HG03439 (cell line): ENCODE measurements around the gene GPR107.

Experiments used
- ATAC-seq: cut with Tn5 transposase; IDR thresholded peaks from one replicate; pipeline ENCODE4 v1.9.1; 2021; ENCODE audit warnings: mild to moderate bottlenecking, moderate library complexity; ENCODE audit not compliant: unreplicated experiment

Gene GPR107

GRCh38 chr9:130107234-130107861, 53.6 kb downstream of the GPR107 start:
- no peak for ATAC-seq

GRCh38 chr9:130107955-130108354, 54.2 kb downstream of the GPR107 start:
- no peak for ATAC-seq

- ATAC-seq = no peak
Observed at GRCh38 chr9:130110166-130110565, 56.5 kb downstream of the GPR107 start.

GRCh38 chr9:130110596-130111021, 56.9 kb downstream of the GPR107 start:
- ATAC-seq = no peak

GRCh38 chr9:130111786-130112537, 58.3 kb downstream of the GPR107 start:
- no peak for ATAC-seq

GRCh38 chr9:130112538-130113151, 58.9 kb downstream of the GPR107 start:
- no peak for ATAC-seq

GRCh38 chr9:130114741-130115140, 61.0 kb downstream of the GPR107 start:
- no peak for ATAC-seq

GRCh38 chr9:130116346-130116745, 62.6 kb downstream of the GPR107 start:
- ATAC-seq = no peak

- ATAC-seq = no peak
Observed at GRCh38 chr9:130117376-130117775, 63.7 kb downstream of the GPR107 start.

- no peak for ATAC-seq
Observed at GRCh38 chr9:130117816-130118632, 64.3 kb downstream of the GPR107 start.

GRCh38 chr9:130118841-130119518, 65.3 kb downstream of the GPR107 start:
- no peak for ATAC-seq

- no peak for ATAC-seq
Observed at GRCh38 chr9:130119519-130120298, 66.0 kb downstream of the GPR107 start.

GRCh38 chr9:130120299-130120587, 66.5 kb downstream of the GPR107 start:
- ATAC-seq = no peak

GRCh38 chr9:130120832-130121231, 67.1 kb downstream of the GPR107 start:
- no peak for ATAC-seq

GRCh38 chr9:130122456-130122855, 68.8 kb downstream of the GPR107 start:
- ATAC-seq = no peak

- ATAC-seq = no peak
Observed at GRCh38 chr9:130124085-130124860, 70.6 kb downstream of the GPR107 start.

GRCh38 chr9:130126721-130127433, 73.2 kb downstream of the GPR107 start:
- ATAC-seq = no peak

GRCh38 chr9:130128251-130128650, 74.5 kb downstream of the GPR107 start:
- peak; percentile 28 for ATAC-seq
